Right renal cortex interstitium (tissue), 3 donors: ENCODE data around the gene SNRNP70. TPM values are rescaled to one million over a fixed set of nuclear protein-coding genes. Genes with fewer than 3 reads are reported as not detected.
"Not testable (repeated sequence)": the region's sequence is repeated elsewhere in the genome, so short reads cannot be mapped to it uniquely, and the experiment has no call there.

Source experiments
- DNase-seq, 3 donors: peaks; one replicate each; pipeline ENCODE4 v3.0.0-alpha.2; 2013; ENCODE audit warnings: low read depth in 3 of 3, low spot score in 2 of 3
- polyA plus RNA-seq, 3 donors: library from polyadenylated mRNA; unstranded; fragments of 120-200 nt; gene quantifications; one replicate each; pipeline ENCODE4 v1.2.1, GENCODE V29; 2013; ENCODE audit not compliant: insufficient read length in 3 of 3

Gene SNRNP70
- polyA plus RNA-seq, 3 donors, result 243 to 292 (median 271) TPM

DNA sequence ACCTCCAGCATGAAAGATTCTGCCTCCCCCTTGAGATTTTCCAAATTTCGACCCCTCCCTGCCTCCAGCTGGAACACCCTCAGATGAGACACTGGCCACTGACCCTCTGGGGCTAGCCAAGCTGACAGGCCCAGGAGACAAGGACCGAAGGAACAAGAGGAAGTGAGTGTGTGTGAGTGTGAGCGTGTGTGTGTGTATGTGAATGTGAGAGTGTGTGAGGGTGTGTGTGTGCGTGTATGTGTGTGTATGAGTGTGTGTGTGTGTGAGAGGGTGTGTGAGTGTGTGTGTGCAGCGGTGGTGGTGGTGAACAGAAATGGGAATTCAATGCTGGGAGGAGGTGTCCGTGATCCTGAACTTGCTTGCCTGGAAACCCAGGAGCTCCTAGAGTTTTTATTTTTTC is 56.1 kb downstream of the SNRNP70 start:
- DNase-seq, result no peak

- DNase-seq, result peak in 1 of 3 donors; percentile 88
Measured at GRCh38 chr19:49142866-49143335, 57.6 kb downstream of the SNRNP70 start.

- no peak for DNase-seq
Measured at GRCh38 chr19:49145573-49146407, 60.5 kb downstream of the SNRNP70 start.

GRCh38 chr19:49146408-49146770 is 61.1 kb downstream of the SNRNP70 start:
- DNase-seq, result not testable (repeated sequence)

GRCh38 chr19:49148044-49148682 is 62.9 kb downstream of the SNRNP70 start:
- DNase-seq, result no peak

DNA sequence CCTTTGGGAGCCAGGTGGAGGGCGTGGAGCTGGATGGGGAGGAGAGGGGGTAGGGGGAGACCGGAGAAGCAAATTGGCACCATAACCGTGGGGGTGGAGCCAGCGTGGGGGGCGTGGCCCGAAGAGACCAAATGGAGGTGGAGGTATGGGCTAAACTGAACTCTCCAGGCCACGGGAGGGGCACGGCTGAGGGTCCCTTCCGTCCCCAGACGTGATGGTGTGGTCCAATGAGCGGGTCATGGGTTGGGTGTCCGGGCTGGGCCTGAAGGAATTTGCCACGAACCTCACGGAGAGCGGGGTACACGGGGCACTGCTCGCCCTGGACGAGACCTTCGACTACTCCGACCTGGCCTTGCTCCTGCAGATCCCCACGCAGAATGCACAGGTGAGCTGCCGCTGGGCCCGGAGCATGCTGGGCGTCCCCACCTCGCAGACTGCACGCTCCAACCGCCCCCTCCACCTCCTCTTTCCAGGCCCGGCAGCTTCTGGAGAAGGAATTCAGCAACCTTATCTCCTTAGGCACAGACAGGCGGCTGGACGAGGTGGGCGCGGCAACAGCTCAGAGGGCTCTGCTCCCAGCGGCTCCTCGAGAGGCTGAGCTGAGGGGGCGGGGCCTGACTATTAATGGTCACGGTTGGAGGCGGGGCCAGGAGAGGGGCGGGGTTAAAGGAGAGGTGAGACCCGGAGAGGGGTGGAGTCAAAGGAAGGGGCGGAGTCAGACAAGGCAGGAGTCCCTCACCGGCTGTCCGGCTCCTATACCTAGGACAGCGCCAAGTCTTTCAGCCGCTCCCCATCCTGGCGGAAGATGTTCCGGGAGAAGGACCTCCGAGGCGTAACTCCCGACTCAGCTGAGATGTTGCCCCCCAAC is 63.8 kb downstream of the SNRNP70 start:
- peak; percentile 94 to 95 (median 95) for DNase-seq

DNA sequence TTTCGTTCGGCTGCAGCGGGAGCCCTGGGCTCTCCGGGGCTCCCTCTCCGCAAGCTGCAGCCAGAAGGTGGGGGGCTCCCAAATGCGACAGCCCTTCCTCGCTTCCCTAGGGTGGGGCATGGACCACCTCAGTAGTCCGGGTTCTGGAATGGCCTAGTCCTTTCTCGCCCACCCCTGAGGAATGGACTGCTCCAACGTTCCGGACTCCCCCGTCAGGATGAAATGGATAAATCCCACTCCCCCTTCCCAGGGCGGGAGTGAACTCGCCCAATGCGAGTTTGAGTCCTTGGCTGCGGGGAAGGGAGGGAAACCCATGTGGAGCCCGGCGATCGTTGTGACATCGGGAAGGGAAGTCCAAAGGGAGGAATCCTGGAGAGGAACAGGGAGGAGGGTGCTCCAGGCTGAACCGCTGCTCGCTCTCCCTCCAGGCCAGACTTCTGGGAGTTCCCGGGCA is 64.4 kb downstream of the SNRNP70 start:
- peak in 2 of 3 donors; percentile 83 for DNase-seq

DNA sequence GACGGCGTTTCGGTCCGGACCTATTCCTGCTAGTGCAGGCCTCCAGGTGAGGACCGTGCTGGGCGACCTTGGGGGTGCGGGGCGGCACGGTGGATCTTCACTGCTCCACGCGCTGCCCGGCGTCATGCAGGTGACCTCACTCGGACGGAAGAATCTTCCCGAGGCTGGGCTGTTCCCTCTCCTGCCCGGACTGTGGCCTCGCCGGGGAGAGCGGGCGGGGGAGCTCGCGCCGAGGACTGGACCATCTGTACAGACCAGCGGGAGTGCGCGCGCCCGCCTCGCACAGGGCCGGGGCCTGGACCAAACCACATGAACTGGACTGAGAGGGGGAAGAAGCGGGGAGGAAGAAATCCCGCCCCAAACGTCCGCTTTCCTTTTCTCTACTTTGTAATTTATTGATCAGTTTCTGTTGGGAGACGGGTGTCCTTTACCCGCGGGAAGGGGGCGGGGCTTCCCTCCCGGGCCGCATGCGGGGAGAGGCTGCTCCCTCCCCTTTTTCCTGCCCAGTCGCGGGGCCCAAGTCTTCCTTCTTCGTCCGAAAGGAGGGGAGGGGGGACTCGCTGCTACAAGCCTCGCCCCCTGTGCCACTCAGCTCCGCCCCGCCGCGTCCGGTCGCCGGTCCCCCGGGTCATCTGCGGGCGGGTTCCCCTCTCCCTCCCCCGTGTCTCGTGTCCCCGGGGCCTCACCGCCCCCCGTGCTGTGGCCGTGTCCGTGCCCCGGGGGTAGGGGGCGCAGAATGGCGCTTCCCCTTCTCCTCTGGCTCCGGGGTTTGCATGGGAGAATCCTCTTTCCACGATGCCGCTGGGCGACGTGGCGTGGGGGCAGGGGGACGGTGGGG is 65.1 kb downstream of the SNRNP70 start:
- peak in 2 of 3 donors; percentile 84 to 88 for DNase-seq

DNA sequence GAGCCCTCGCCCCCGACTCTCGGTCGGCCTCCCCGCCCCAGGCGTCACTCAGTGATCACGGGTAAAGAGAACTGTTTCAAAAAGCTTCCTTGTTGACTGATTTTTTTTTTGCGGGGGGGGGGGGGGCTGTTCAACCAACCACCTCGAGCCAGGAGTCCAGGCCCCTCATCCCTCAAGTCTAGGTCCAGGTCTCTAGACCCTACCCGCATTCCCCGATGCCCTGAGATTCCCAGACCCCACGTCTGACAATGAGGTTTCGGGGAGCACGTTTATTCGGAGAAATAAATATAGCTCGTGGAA is 65.6 kb downstream of the SNRNP70 start:
- no peak for DNase-seq

GRCh38 chr19:49151267-49152118 is 66.2 kb downstream of the SNRNP70 start:
- no peak for DNase-seq

- DNase-seq, result no peak
Measured at GRCh38 chr19:49152119-49152550, 66.9 kb downstream of the SNRNP70 start.

- DNase-seq, result no peak
Measured at GRCh38 chr19:49153167-49153809, 68.0 kb downstream of the SNRNP70 start.

DNA sequence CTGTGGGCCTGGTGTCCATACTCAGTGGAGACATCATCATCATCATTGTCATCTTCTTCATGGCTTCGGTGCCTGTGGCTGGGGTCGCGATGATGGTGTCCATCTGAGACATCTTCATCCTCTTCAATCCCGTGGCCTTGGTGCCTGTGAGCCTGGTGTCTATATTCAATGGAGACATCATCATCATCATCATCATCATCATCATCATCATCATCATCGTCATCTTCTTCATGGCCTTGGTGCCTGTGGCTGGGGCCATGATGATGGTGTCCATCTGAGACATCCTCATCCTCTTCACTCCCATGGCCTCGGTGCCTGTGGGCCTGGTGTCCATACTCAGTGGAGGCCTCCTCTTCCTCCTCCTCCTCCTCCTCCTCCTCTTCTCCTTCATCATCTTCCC is 69.0 kb downstream of the SNRNP70 start:
- DNase-seq, result no peak

DNA sequence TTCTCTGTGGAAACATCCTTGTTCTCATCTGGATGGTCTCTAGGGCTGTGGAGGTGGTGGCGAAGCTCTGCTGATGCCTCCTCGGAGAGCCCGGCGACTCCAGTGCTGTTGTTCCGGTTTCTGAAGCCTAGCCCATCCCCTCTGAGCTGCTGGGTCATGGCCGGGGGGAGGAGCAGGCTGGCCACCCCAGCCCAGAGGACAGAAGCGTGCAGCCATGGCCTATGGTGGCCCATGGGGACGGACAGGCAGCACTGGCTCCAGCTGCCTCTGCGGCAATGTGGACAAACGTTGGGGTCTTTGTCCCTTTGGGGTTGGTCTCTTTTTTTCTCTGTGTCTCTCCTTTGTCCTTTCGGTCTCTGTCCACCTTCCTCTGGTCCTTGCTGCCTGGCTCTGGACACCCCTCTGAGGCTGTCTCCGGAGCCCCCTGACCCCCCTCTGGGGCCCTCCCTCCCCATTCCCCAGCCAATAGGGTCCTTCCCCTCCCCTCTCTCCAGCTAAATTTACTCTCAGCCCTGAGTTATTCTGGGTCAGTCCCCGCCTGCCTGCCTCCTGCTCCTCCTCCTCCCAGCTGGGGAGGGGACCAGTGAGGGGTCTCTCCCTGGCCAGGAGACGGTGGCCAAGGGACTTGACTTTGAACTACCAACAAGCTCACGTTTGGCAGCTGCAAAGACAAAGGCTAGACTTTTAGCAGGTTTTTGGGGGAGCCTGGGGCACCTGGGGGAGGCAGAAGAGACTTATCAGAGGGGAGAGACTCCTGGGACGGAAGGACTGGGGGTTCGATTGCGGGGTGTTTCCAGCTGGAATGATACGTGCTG is 70.0 kb downstream of the SNRNP70 start, which contains the start of gene HRC:
Gene HRC, minus strand, starts transcription at position 392 of the 815 bp plus-strand sequence. Its CDS starts 159 bp downstream, at position 233.
- DNase-seq, result no peak

GRCh38 chr19:49155820-49156346 is 70.6 kb downstream of the SNRNP70 start:
- no peak for DNase-seq

DNA sequence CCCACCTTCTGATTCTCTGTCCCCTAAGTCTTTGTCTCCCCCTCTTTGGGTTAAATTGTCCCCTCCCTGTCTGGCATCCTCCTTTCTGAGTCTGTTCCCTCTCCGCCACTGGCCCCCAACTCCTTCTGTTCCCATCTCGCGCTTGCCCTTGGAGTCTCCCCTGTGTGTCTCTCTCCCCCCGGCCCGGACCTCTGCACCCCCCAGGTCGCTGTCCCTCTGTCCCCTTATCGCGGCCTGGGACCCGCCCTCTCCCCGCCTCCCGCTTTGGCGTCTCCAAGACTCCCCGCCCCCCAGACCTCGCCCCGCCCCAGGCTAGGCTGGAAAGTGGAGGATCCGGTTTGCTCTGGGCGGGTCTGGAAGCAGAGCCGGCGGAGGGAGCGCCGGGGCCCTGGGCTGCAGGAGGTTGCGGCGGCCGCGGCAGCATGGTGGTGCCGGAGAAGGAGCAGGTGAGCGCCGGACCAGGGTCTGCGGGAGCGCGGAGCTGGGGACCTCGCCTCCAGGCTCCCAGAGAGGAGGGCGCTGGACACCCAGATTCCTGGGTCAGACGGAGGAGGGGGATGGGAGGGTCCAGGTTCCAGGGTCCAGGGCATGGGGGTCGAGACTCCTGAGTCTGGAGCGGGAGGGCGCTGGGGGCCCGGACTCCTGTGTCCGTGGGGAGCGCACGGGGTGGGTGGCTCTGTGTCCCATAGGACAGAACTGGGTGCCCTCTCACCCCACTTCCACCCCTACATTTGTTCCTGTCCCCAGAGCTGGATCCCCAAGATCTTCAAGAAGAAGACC is 72.4 kb downstream of the SNRNP70 start, which contains the start of gene TRPM4:
Gene TRPM4, plus strand, starts transcription at position 348 of the 780 bp plus-strand sequence. Its CDS starts 75 bp downstream, at position 423.
- peak in 2 of 3 donors; percentile 70 to 85 for DNase-seq
